ENCODE results near the gene TMEM97.

- TF ChIP-seq CTCF (IDR thresholded peaks at IDR 0.05), result no peak
- no peak for TF ChIP-seq POLR2A (IDR thresholded peaks at IDR 0.05)
- no peak for TF ChIP-seq POLR2AphosphoS5 (IDR thresholded peaks at IDR 0.05)
Observed at GRCh38 chr17:28298449-28298848, 20.6 kb upstream of the TMEM97 start.

Data from suprapubic skin (tissue), 4 donors.